MCF 10A (cell line): ENCODE measurements around the gene POLR1A. TPM values are rescaled to one million over a fixed set of nuclear protein-coding genes. Genes with fewer than 3 reads are reported as not detected.

Experiments used
- BruUV-seq: library from RNA; stranded (reverse); fragments of 400-500 nt; replicated peaks from 2 replicates; lab custom pipeline; 2021; lab: Mats Ljungman, UMichigan
- CTCF ChIA-PET: fragments of 300-600 bp; sonication (Branson Sonifier 250); formaldehyde crosslinking; extraction: SDS; loops from one replicate; lab custom pipeline; 2021; ENCODE audit warnings: antibody characterized with exemption, inconsistent platforms; lab: Yijun Ruan, JAX
- POLR2A ChIA-PET: fragments of 300-600, 350-650 bp; sonication (Branson Sonifier 250); formaldehyde crosslinking; extraction: SDS; loops from one replicate; lab custom pipeline; 2020; ENCODE audit warnings: antibody characterized with exemption, inconsistent platforms; lab: Yijun Ruan, JAX
- DNase-seq: peaks from one replicate; pipeline ENCODE4 v3.0.0-alpha.2; 2018; ENCODE audit not compliant: unreplicated experiment
- H3K27ac Mint-ChIP-seq: one replicate; pipeline ENCODE4 v1.8.0; 2022; ENCODE audit warnings: mild to moderate bottlenecking, low read depth, mixed read lengths; ENCODE audit not compliant: unreplicated experiment
- H3K27me3 Mint-ChIP-seq: one replicate; pipeline ENCODE4 v1.8.0; 2022; ENCODE audit warnings: mixed read lengths; ENCODE audit not compliant: insufficient read depth, unreplicated experiment
- H3K36me3 Mint-ChIP-seq: one replicate; pipeline ENCODE4 v1.8.0; 2022; ENCODE audit warnings: mild to moderate bottlenecking, moderate library complexity, mixed read lengths; ENCODE audit not compliant: insufficient read depth, unreplicated experiment
- H3K4me1 Mint-ChIP-seq: one replicate; pipeline ENCODE4 v1.8.0; 2022; ENCODE audit warnings: mixed read lengths; ENCODE audit not compliant: insufficient read depth, unreplicated experiment
- H3K4me3 Mint-ChIP-seq: one replicate; pipeline ENCODE4 v1.8.0; 2022; ENCODE audit warnings: mild to moderate bottlenecking, moderate library complexity, mixed read lengths; ENCODE audit not compliant: unreplicated experiment
- H3K9me3 Mint-ChIP-seq: one replicate; pipeline ENCODE4 v1.8.0; 2022; ENCODE audit warnings: mixed read lengths; ENCODE audit not compliant: unreplicated experiment
- intact Hi-C: fragments of 100-400 bp; cut with micrococcal nuclease; formaldehyde crosslinking; loops from 2 replicates; pipeline ENCODE4 v1.14.1; 2022
- total RNA-seq: library from RNA; stranded (reverse); gene quantifications from 2 replicates; pipeline ENCODE4 v1.2.3, GENCODE V29; 2022
- TF ChIP-seq, protein P1 (sequence below): fragments of 200-600 bp; IDR thresholded peaks from one replicate; pipeline ENCODE4 v1.8.0; 2022; ENCODE audit warnings: antibody characterized with exemption, mild to moderate bottlenecking; ENCODE audit not compliant: unreplicated experiment

The POLR1A gene
- total RNA-seq, 1 experiment from 2014 or later: 52.7 TPM

DNA sequence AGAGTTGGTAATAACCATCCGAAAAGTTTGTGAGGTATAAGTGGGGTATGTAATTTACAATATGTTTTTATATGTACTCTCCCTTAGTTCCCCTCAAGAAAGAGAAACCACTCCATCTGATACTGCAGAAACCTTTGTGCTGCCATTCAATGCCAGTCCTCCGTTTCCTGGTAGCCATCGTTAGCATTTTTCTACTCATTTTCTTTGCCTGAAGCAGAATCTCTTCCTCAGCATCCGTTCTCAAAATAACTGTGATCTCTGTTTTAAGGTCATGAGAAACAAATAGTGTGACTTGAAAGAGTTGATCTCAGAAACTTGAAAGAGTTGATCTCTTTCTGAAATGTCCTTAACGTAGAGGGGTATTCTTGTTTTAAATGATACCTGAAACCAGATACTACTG, 1.3 kb upstream of the POLR1A start:
- peaks cover 25% of the 10 kb centered on the region for H3K4me1 Mint-ChIP-seq
- no peaks in the 10 kb centered on the region for H3K9me3 Mint-ChIP-seq
- no peaks in the 10 kb centered on the region for H3K27me3 Mint-ChIP-seq
- no TSS peak for BruUV-seq
- peak overlapping the region; percentile 99 for H3K27ac Mint-ChIP-seq
- ChIA-PET POLR2A (interaction anchor here (0.9 to 3.1 kb wide), 13 partner anchors 7 to 344 kb away, joined by 3 to 28 read pairs (median 5); partner anchors contain the start of genes IMMT and KDM3A), CTCF (interaction anchor here (0.6 to 1.6 kb wide), 4 partner anchors 10 to 378 kb away, joined by 3 to 9 read pairs (median 5); no protein-coding TSS in a partner anchor)
- DNase-seq: no peak
- peak overlapping the region; percentile 99 for H3K4me3 Mint-ChIP-seq
- intact Hi-C loops: no loop called here
- peaks cover 74% of the 10 kb centered on the region for H3K36me3 Mint-ChIP-seq
- TF ChIP-seq, protein P1, sequence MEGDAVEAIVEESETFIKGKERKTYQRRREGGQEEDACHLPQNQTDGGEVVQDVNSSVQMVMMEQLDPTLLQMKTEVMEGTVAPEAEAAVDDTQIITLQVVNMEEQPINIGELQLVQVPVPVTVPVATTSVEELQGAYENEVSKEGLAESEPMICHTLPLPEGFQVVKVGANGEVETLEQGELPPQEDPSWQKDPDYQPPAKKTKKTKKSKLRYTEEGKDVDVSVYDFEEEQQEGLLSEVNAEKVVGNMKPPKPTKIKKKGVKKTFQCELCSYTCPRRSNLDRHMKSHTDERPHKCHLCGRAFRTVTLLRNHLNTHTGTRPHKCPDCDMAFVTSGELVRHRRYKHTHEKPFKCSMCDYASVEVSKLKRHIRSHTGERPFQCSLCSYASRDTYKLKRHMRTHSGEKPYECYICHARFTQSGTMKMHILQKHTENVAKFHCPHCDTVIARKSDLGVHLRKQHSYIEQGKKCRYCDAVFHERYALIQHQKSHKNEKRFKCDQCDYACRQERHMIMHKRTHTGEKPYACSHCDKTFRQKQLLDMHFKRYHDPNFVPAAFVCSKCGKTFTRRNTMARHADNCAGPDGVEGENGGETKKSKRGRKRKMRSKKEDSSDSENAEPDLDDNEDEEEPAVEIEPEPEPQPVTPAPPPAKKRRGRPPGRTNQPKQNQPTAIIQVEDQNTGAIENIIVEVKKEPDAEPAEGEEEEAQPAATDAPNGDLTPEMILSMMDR: no peak

DNA sequence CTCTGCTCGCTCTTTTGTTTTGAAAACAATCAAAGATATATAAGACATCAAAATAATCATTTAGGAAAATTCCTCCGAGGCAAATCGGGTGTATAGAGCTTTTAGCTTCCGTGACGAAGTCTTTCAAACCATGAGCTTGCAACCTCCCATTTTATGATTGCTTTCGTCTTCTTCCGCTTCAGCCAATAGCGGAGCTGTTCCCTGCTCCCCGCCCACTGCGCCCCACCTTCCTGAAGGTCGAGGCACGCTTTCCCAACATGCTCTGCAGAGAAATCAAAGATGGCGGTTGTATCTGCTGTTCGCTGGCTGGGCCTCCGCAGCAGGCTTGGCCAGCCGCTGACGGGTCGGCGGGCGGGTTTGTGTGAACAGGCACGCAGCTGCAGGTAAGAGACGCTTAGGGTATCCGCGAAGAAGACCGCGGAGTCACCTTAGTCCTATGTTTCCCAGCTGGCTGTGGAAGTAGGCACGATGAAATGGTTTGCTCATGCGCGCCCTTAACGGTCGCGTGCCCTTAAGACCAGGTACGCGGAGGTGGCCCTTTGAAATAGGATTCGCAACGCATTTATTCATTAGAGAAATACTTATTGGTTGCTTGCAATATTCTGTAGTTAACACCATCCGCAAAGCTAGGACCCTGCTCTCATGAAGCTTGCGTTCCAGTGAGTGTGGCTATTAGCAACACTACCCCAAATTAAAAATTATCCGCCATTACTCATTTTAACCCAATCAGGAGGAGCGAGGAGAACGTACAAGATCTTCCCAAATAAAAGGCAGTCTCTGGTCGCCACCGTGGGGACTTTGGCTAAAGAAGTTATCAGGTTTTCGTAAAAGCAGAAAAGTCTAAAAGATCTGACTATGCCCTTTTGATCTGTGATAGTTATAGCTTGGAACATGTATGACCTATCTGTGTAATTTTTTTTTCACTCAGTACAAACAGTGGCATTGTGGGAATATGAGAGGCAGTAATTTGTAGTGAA, 571 bp upstream of the POLR1A start, which contains the start of gene PTCD3:
PTCD3 (plus strand) TSS at position 267 of the 977 bp plus-strand sequence; CDS start at position 280, 13 bp downstream.
- TF ChIP-seq, protein P1: no peak
- Mint-ChIP-seq H3K4me1 (peaks cover 31% of the 10 kb centered on the region), H3K27ac (peak within 1 kb of the TSS; percentile 99), H3K4me3 (peak within 1 kb of the TSS; percentile 99), H3K36me3 (peaks cover 70% of the 10 kb centered on the region), H3K9me3 (no peaks in the 10 kb centered on the region), H3K27me3 (no peaks in the 10 kb centered on the region)
- ChIA-PET CTCF (interaction anchor here (0.6 to 1.6 kb wide), 9 partner anchors 10 to 377 kb away, joined by 3 to 9 read pairs (median 4); no protein-coding TSS in a partner anchor), POLR2A (interaction anchor here (0.6 to 3.1 kb wide), 36 partner anchors 8 to 568 kb away, joined by 3 to 28 read pairs (median 4); partner anchors contain the start of genes C2orf68, IMMT, KDM3A and MAT2A)
- intact Hi-C loops: no loop called here
- DNase-seq: peak; percentile 95
- TSS peak; percentile 63 for BruUV-seq

DNA sequence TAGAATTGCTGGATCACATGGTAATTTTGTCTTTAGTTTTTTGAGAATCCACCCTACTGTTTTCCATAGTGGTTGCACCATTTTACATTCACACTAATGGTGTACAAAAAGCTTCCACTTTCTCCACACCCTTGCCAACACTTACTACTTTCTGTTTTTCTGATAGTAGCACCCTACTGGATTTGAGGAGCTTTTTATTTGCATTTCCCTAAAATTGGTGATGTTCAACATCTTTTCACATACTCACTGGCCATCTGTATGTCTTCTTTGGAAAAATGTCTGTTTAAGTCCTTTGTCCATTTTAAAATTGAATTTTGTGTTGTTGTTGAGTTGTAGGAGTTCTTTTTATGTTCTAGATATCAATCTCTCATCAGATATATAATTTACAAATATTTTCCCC, 3.5 kb downstream of the POLR1A start:
- CTCF ChIA-PET: interaction anchor here (1.2 to 2.0 kb wide), 2 partner anchors 213 to 275 kb away, joined by 3 to 7 read pairs; no protein-coding TSS in a partner anchor

More for the DNA sequence above, 3.5 kb downstream of the POLR1A start:
- intact Hi-C loops: no loop called here
- TF ChIP-seq, protein P1: no peak
- Mint-ChIP-seq H3K27me3 (no peaks in the 10 kb centered on the region), H3K4me3 (no peak overlapping the region), H3K27ac (peak overlapping the region; percentile 49), H3K4me1 (peaks cover 24% of the 10 kb centered on the region), H3K9me3 (no peaks in the 10 kb centered on the region), H3K36me3 (peaks cover 81% of the 10 kb centered on the region)
- POLR2A ChIA-PET: interaction anchor here (0.6 kb wide), 1 partner anchor 192 kb away, joined by 3 read pairs; no protein-coding TSS in a partner anchor
- BruUV-seq: TSS peak; percentile 0
- DNase-seq: no peak
